HG03460 (cell line): ENCODE measurements around the gene EDC4.

Source experiments
- ATAC-seq: cut with Tn5 transposase; IDR thresholded peaks from one replicate; pipeline ENCODE4 v1.9.1; 2021; ENCODE audit not compliant: unreplicated experiment

The EDC4 gene

DNA sequence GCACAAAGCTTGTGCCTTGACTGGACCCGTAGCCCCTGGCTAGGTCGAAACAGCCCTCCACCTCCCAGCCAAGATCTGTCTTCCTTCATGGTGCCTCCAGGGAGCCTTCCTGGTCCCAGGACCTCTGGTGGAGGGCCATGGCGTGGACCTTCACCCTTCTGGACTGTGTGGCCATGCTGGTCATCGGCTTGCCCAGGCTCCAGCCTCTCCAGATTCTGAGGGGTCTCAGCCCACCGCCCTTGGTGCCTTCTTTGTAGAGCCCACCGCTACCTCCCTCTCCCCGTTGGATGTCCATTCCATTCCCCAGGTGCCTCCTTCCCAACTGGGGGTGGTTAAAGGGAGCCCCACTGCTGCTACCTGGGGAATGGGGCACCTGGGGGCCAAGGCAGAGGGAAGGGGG, 55.3 kb downstream of the EDC4 start:
- ATAC-seq: no peak

DNA sequence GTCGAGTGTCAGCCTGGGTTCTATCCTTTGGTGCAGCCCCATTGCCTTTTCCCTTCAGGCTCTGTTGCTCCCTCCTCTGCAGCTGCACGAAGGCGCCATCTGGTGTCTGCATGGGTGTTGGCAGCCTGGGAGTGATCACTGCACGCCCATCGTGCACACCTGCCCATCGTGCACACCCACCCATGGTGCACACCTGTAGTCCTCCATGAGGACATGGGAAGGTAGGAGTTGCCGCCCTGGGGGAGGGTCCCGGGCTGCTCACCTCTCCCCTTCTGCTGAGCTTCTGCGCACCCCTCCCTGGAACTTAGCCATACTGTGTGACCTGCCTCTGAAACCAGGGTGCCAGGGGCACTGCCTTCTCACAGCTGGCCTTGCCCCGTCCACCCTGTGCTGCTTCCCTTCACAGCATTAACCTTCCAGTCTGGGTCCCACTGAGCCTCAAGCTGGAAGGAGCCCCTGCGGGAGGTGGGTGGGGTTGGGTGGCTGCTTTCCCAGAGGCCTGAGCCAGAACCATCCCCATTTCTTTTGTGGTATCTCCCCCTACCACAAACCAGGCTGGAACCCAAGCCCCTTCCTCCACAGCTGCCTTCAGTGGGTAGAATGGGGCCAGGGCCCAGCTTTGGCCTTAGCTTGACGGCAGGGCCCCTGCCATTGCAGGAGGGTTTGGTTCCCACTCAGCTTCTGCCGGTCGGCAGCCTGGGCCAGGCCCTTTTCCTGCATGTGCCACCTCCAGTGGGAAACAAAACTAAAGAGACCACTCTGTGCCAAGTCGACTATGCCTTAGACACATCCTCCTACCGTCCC, 55.9 kb downstream of the EDC4 start:
- no peak for ATAC-seq

DNA sequence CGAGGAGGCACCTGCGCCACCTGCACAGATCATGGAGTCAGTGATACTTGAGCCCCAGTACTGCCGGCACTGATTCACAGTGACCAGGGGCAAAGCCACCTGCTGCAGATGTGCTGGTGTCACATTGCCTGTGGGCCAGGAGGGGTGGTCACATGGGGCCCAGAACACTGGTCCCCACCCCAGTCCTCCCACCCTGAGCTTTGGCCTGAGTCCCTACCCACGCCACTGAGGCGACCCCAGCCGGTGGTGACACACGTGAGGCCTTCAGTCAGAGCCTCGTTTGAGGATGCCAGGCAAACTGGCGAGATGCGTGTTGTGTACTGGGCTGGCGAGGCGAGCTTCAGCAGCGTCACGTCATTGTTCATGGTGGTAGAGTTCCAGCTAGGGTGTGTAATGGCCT, 57.3 kb downstream of the EDC4 start:
- no peak for ATAC-seq

DNA sequence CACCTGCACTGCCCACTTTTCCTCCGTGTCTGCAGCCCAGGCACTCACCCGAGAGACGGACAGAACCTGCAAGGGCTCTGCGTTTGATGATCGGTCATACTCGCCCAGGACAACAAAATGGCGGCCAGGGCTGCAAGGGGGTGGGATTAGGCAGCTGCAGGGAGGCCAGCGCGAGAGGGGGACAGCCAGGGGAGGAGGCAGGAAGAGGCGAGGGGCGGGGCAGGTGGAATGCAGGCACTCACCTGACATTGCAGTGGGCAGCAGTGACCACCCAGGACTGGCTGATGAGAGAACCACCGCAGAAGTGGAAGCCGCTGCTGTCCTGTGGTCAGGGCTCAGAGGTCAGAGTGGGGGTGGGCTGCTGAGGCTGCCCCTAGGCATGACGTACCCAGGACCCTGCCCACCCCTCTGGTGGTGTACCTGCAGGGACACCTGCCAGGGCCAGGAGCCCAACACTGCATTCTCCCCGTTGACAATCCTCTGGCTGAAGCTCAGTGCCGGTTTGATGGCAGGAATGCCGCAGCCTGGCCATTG, 57.9 kb downstream of the EDC4 start:
- ATAC-seq: no peak
